Breast epithelium (tissue), 4 donors: ENCODE measurements around the gene SLC44A4. TPM values are rescaled to one million over a fixed set of nuclear protein-coding genes. Genes with fewer than 3 reads are reported as not detected.

Experiments used
- DNase-seq, 2 donors: peaks; one replicate each; pipeline ENCODE4 v3.0.0-alpha.2; 2019; ENCODE audit warnings: low spot score in 2 of 2
- H3K27ac ChIP-seq, 2 donors: fragments of 200-600 bp; sonication (generic) in 1 of 2; one replicate each; pipeline ENCODE4 v1.5.1; 2016 to 2019; ENCODE audit warnings: mild to moderate bottlenecking in 1 of 2
- H3K27me3 ChIP-seq, 2 donors: fragments of 200-600 bp; sonication (generic) in 1 of 2; one replicate each; pipeline versions ENCODE4 v1.5.1 to v1.6.0; 2017 to 2019; ENCODE audit warnings: control low read depth in 1 of 2, mild to moderate bottlenecking in 1 of 2
- H3K36me3 ChIP-seq: fragments of 200-600 bp; one replicate; pipeline ENCODE4 v1.5.1; 2019
- H3K4me1 ChIP-seq, 2 donors: fragments of 200-600 bp; sonication (generic); one replicate each; pipeline ENCODE4 v1.5.1; 2016 to 2019; ENCODE audit warnings: control low read depth in 1 of 2
- H3K4me3 ChIP-seq, 3 donors: fragments of 200-600 bp; sonication (generic); 1 replicate in 2 of 3; 2 replicates in 1 of 3; pipeline ENCODE4 v1.5.1; 2016 to 2019; ENCODE audit warnings: mild to moderate bottlenecking in 3 of 3, moderate library complexity in 2 of 3
- H3K9me3 ChIP-seq, 2 donors: fragments of 200-600 bp; sonication (generic) in 1 of 2; one replicate each; pipeline ENCODE4 v1.5.1; 2016 to 2019; ENCODE audit warnings: control low read depth in 1 of 2
- CTCF ChIP-seq, 3 donors: fragments of 450-650 bp; IDR thresholded peaks; one replicate each; pipeline ENCODE4 v1.5.1; 2016 to 2017; ENCODE audit warnings: antibody characterized with exemption in 3 of 3, mild to moderate bottlenecking in 3 of 3, moderate library complexity in 3 of 3
- POLR2A ChIP-seq: fragments of 450-650 bp; IDR thresholded peaks from one replicate; pipeline ENCODE4 v1.6.1; 2016; ENCODE audit warnings: antibody characterized with exemption, mild to moderate bottlenecking, moderate library complexity
- POLR2AphosphoS5 ChIP-seq, 3 donors: sonication (generic); formaldehyde crosslinking; IDR thresholded peaks; one replicate each; pipeline ENCODE4 v1.6.1; 2017; ENCODE audit warnings: antibody characterized with exemption in 3 of 3
- intact Hi-C: fragments of 100-400 bp; cut with DNase I; formaldehyde crosslinking; loops from one replicate; pipeline ENCODE4 v1.15.1; 2023; ENCODE audit warnings: low total_unique reads
- total RNA-seq, 3 donors: library from RNA; depleted of rRNA; stranded (reverse); fragments of >200 nt; gene quantifications; one replicate each; pipeline ENCODE4 v1.1.0, GENCODE V29; 2016

SLC44A4 gene
- total RNA-seq, 3 donors from 2014 or later: 0.32 to 35.4 (median 10.5) TPM

DNA sequence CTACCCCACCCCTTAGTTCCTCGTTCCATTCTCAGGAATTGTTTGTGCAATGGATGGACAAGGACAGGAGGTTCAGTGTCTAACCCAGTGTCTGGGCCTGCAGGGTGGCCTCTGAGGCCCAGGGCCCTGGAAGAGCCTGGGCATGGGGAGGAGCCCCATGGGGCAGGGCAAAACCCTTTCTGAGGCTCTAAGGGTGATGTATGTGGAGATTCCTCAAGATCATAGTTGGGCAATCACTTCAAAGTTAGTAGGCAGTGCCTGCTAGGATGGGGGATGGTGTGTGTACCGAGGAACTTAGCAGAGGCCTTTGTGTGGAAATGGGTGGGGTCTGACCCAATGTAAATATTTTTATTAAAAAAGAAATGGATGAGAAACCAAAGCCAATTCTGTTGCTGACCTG, 42.0 kb upstream of the SLC44A4 start:
- Histone ChIP-seq H3K4me3 (no peak overlapping the region), H3K27ac (peak overlapping the region in 1 of 2 donors; percentile 68), H3K9me3 (no peaks in the 10 kb centered on the region), H3K4me1 (no peaks in the 10 kb centered on the region), H3K36me3 (no peaks in the 10 kb centered on the region), H3K27me3 (no peaks in the 10 kb centered on the region)
- DNase-seq: no peak
- intact Hi-C loops: no loop called here
- TF ChIP-seq CTCF (IDR thresholded peaks at IDR 0.05): no peak
- no peak for TF ChIP-seq POLR2AphosphoS5 (IDR thresholded peaks at IDR 0.05)
- TF ChIP-seq POLR2A: no peak

- DNase-seq: no peak
- Histone ChIP-seq H3K27me3 (no peaks in the 10 kb centered on the region), H3K36me3 (no peaks in the 10 kb centered on the region), H3K27ac (peak overlapping the region in 1 of 2 donors; percentile 68), H3K4me3 (no peak overlapping the region), H3K9me3 (no peaks in the 10 kb centered on the region), H3K4me1 (no peaks in the 10 kb centered on the region)
- TF ChIP-seq POLR2A: no peak
- no peak for TF ChIP-seq CTCF (IDR thresholded peaks at IDR 0.05)
- intact Hi-C loops: no loop called here
Measured at GRCh38 chr6:31919624-31920303, 41.0 kb upstream of the SLC44A4 start.

DNA sequence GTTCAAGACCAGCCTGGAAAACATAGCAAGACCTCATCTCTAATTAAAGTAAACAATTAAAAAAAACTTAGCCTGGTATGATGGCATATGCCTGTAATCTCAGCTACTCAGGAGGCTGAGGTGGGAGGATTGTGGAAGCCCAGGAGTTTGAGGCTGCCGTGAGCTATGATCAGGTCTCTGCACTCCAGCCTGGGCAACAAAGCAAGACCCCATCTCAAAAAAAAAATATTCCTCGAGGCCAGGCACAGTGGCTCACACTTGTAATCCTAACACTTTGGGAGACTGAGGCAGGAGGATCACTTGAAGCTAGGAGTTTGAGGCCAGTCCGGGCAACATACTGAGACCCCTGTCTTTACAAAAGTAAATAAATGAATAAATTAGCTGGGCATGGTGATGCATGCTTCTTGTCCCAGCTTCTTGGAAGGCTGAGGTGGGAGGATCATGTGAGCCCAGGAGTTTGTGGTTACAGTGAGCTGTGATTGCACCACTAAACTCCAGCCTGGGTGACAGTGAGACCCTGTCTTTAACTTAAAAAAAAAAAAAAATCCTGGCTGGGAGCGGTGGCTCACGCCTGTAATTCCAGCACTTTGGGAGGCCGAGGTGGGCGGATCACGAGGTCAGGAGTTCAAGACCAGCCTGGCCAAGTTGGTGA, 39.4 kb upstream of the SLC44A4 start:
- no peak for TF ChIP-seq POLR2A
- no peak for TF ChIP-seq CTCF (IDR thresholded peaks at IDR 0.05)
- TF ChIP-seq POLR2AphosphoS5 (IDR thresholded peaks at IDR 0.05): no peak
- no peak overlapping the region for H3K27ac ChIP-seq
- no peak for DNase-seq
- H3K36me3 ChIP-seq: no peaks in the 10 kb centered on the region
- H3K4me1 ChIP-seq: no peaks in the 10 kb centered on the region
- no peaks in the 10 kb centered on the region for H3K27me3 ChIP-seq
- intact Hi-C loops: no loop called here
- H3K4me3 ChIP-seq: no peak overlapping the region
- H3K9me3 ChIP-seq: no peaks in the 10 kb centered on the region

- H3K4me3 ChIP-seq: no peak overlapping the region
- no peak overlapping the region for H3K27ac ChIP-seq
- DNase-seq: no peak
- H3K9me3 ChIP-seq: no peaks in the 10 kb centered on the region
- no peaks in the 10 kb centered on the region for H3K27me3 ChIP-seq
- H3K36me3 ChIP-seq: no peaks in the 10 kb centered on the region
- intact Hi-C loops: no loop called here
- H3K4me1 ChIP-seq: no peaks in the 10 kb centered on the region
- TF ChIP-seq CTCF (IDR thresholded peaks at IDR 0.05): no peak
- no peak for TF ChIP-seq POLR2A
- TF ChIP-seq POLR2AphosphoS5 (IDR thresholded peaks at IDR 0.05): no peak
Measured at GRCh38 chr6:31915756-31916155, 37.0 kb upstream of the SLC44A4 start.

- TF ChIP-seq POLR2AphosphoS5 (IDR thresholded peaks at IDR 0.05) (no peak), POLR2A (no peak), CTCF (IDR thresholded peaks at IDR 0.05) (no peak)
- H3K27me3 ChIP-seq: no peaks in the 10 kb centered on the region
- no peak for DNase-seq
- no peak overlapping the region for H3K27ac ChIP-seq
- intact Hi-C loops: no loop called here
- no peaks in the 10 kb centered on the region for H3K9me3 ChIP-seq
- no peak overlapping the region for H3K4me3 ChIP-seq
- no peaks in the 10 kb centered on the region for H3K36me3 ChIP-seq
- H3K4me1 ChIP-seq: no peaks in the 10 kb centered on the region
Measured at GRCh38 chr6:31915351-31915750, 36.6 kb upstream of the SLC44A4 start.
